H9 (cell line): ENCODE results near the gene TNNI3. TPM values are rescaled to one million over a fixed set of nuclear protein-coding genes. Genes with fewer than 3 reads are reported as not detected.

Experiments
- DNase-seq: peaks from one replicate; pipeline ENCODE4 v3.0.0-alpha.2; 2017
- H2AFZ ChIP-seq: one replicate; pipeline ENCODE4 v1.6.1; 2013; ENCODE audit warnings: mild to moderate bottlenecking, low read length, control low read depth, moderate library complexity
- H2AK5ac ChIP-seq: 2 replicates; pipeline ENCODE4 v1.6.1; 2013; ENCODE audit warnings: low read length, control low read depth, mixed read lengths; ENCODE audit not compliant: insufficient read length
- H2BK120ac ChIP-seq: one replicate; pipeline ENCODE4 v1.6.1; 2013; ENCODE audit warnings: low read depth, mild to moderate bottlenecking, low read length, control low read depth, inconsistent platforms; ENCODE audit not compliant: poor library complexity, severe bottlenecking
- H2BK12ac ChIP-seq: 2 replicates; pipeline ENCODE4 v1.6.1; 2013; ENCODE audit warnings: low read length, control low read depth, mixed read lengths, low read depth; ENCODE audit not compliant: insufficient read length
- H2BK15ac ChIP-seq: 2 replicates; pipeline ENCODE4 v1.6.1; 2013; ENCODE audit warnings: low read depth, low read length, control low read depth
- H2BK20ac ChIP-seq: one replicate; pipeline ENCODE4 v1.6.1; 2013; ENCODE audit warnings: low read depth, mild to moderate bottlenecking, low read length, control low read depth, inconsistent platforms; ENCODE audit not compliant: poor library complexity, severe bottlenecking
- H2BK5ac ChIP-seq: 2 replicates; pipeline ENCODE4 v1.6.1; 2013; ENCODE audit warnings: low read length, control low read depth, mixed read lengths; ENCODE audit not compliant: insufficient read length
- H3K14ac ChIP-seq: 2 replicates; pipeline ENCODE4 v1.6.1; 2013; ENCODE audit warnings: low read length, control low read depth; ENCODE audit not compliant: insufficient read depth
- H3K18ac ChIP-seq: 2 replicates; pipeline ENCODE4 v1.6.1; 2013; ENCODE audit warnings: low read depth, mild to moderate bottlenecking, mixed read lengths, low read length, control low read depth; ENCODE audit not compliant: insufficient read length
- H3K23ac ChIP-seq: 2 replicates; pipeline ENCODE4 v1.6.1; 2013; ENCODE audit warnings: low read length, control low read depth, mixed read lengths, low read depth; ENCODE audit not compliant: insufficient read length
- H3K23me2 ChIP-seq: 2 replicates; pipeline ENCODE4 v1.6.1; 2013; ENCODE audit warnings: low read depth, mild to moderate bottlenecking, mixed read lengths, low read length, control low read depth; ENCODE audit not compliant: insufficient read length, poor library complexity, severe bottlenecking
- H3K27ac ChIP-seq: 2 replicates; pipeline ENCODE4 v1.5.1; 2013; ENCODE audit warnings: low read length, control low read depth, mixed read lengths, low read depth; ENCODE audit not compliant: insufficient read length
- H3K27me3 ChIP-seq: 2 replicates; pipeline ENCODE4 v1.6.1; 2013; ENCODE audit warnings: low read length, control low read depth, inconsistent platforms; ENCODE audit not compliant: insufficient read depth
- H3K4ac ChIP-seq: 2 replicates; pipeline ENCODE4 v1.6.1; 2013; ENCODE audit warnings: low read depth, mild to moderate bottlenecking, control low read depth, inconsistent platforms, low read length, moderate library complexity
- H3K4me1 ChIP-seq: 2 replicates; pipeline ENCODE4 v1.6.1; 2013; ENCODE audit warnings: low read length, control low read depth, inconsistent platforms; ENCODE audit not compliant: insufficient read depth
- H3K4me2 ChIP-seq: 2 replicates; pipeline ENCODE4 v1.6.1; 2013; ENCODE audit warnings: low read length, control low read depth, mixed read lengths; ENCODE audit not compliant: insufficient read length, insufficient read depth
- H3K56ac ChIP-seq: 2 replicates; pipeline ENCODE4 v1.6.1; 2013; ENCODE audit warnings: low read depth, mild to moderate bottlenecking, mixed read lengths, low read length, control low read depth; ENCODE audit not compliant: insufficient read length
- H3K79me1 ChIP-seq: 2 replicates; pipeline ENCODE4 v1.6.1; 2013; ENCODE audit warnings: low read depth, mild to moderate bottlenecking, moderate library complexity, low read length, control low read depth, inconsistent platforms; ENCODE audit not compliant: insufficient read depth, poor library complexity, severe bottlenecking
- H3K79me2 ChIP-seq: 2 replicates; pipeline ENCODE4 v1.6.1; 2013; ENCODE audit warnings: low read length, control low read depth, inconsistent platforms; ENCODE audit not compliant: insufficient read depth
- H3K9ac ChIP-seq: 2 replicates; pipeline ENCODE4 v1.6.1; 2013; ENCODE audit warnings: low read length, control low read depth, mixed read lengths; ENCODE audit not compliant: insufficient read length; ENCODE audit errors: extremely low read depth
- H3K9me3 ChIP-seq: one replicate; pipeline ENCODE4 v1.6.1; 2013; ENCODE audit warnings: low read depth, low read length, inconsistent platforms; ENCODE audit not compliant: control insufficient read depth
- H3T11ph ChIP-seq: one replicate; pipeline ENCODE4 v1.6.1; 2013; ENCODE audit warnings: mild to moderate bottlenecking, low read length, control low read depth, inconsistent platforms
- H4K20me1 ChIP-seq: one replicate; pipeline ENCODE4 v1.6.1; 2013; ENCODE audit not compliant: control insufficient read depth, insufficient read length, insufficient read depth
- H4K5ac ChIP-seq: 2 replicates; pipeline ENCODE4 v1.6.1; 2013; ENCODE audit warnings: low read depth, mild to moderate bottlenecking, mixed read lengths, low read length, control low read depth; ENCODE audit not compliant: insufficient read length
- H4K8ac ChIP-seq: replicated peaks from 2 replicates; pipeline ENCODE4 v1.6.1; 2013; ENCODE audit warnings: low read length, control low read depth, mixed read lengths, low read depth; ENCODE audit not compliant: insufficient read length
- H4K91ac ChIP-seq: 2 replicates; pipeline ENCODE4 v1.6.1; 2013; ENCODE audit warnings: low read depth, mild to moderate bottlenecking, moderate library complexity, mixed read lengths, low read length, control low read depth; ENCODE audit not compliant: insufficient read length
- H3K27ac Mint-ChIP-seq, 3 experiments: 2 replicates in 2 of 3; 3 replicates in 1 of 3; pipeline ENCODE4 v1.8.0; 2020 to 2021; ENCODE audit warnings: mixed read lengths in 3 of 3, mild to moderate bottlenecking in 1 of 3, moderate library complexity in 1 of 3
- H3K27me3 Mint-ChIP-seq: 2 replicates; pipeline ENCODE4 v1.8.0; 2021; ENCODE audit warnings: low read depth, mild to moderate bottlenecking, moderate library complexity, mixed read lengths
- H3K36me3 Mint-ChIP-seq, 3 experiments: 2 replicates in 2 of 3; 3 replicates in 1 of 3; pipeline ENCODE4 v1.8.0; 2020 to 2021; ENCODE audit warnings: low read depth in 3 of 3, mixed read lengths in 3 of 3; ENCODE audit not compliant: insufficient read depth in 1 of 3
- H3K4me1 Mint-ChIP-seq, 2 experiments: 2 replicates each; pipeline ENCODE4 v1.8.0; 2020; ENCODE audit warnings: mixed read lengths in 2 of 2
- H3K4me3 Mint-ChIP-seq, 2 experiments: 2 replicates in 1 of 2; 3 replicates in 1 of 2; pipeline ENCODE4 v1.8.0; 2020 to 2021; ENCODE audit warnings: mild to moderate bottlenecking in 2 of 2, mixed read lengths in 2 of 2, moderate library complexity in 1 of 2
- H3K9me3 Mint-ChIP-seq, 2 experiments: 2 replicates in 1 of 2; 3 replicates in 1 of 2; pipeline ENCODE4 v1.8.0; 2020; ENCODE audit warnings: mild to moderate bottlenecking in 2 of 2, mixed read lengths in 2 of 2, moderate library complexity in 1 of 2
- CTCF ChIP-seq: fragments of 200-600 bp; sonication (generic); conservative IDR thresholded peaks from 3 replicates; pipeline ENCODE4 v1.8.0; 2021; ENCODE audit warnings: antibody characterized with exemption, mild to moderate bottlenecking
- WGBS: extraction: QIAGEN DNeasy Blood & Tissue Kit; methylation state at CpG from one replicate; pipeline ENCODE4 v1.1.7; 2013; ENCODE audit warnings: missing lambda C conversion rate, low lambda C conversion rate, mixed read lengths; ENCODE audit not compliant: insufficient read length; ENCODE audit errors: extremely low coverage; 5-methylcytosine and 5-hydroxymethylcytosine counted together
- total RNA-seq: library from RNA; stranded (reverse); gene quantifications from 2 replicates; pipeline ENCODE4 v1.2.1, GENCODE V29; 2021

TNNI3 gene
- total RNA-seq, 1 experiment from 2014 or later: 36.9 TPM

- no peak overlapping the region for H3T11ph ChIP-seq
- no peaks in the 10 kb centered on the region; the same call in 1 of the 2 replicates for H3K79me2 ChIP-seq
- no peak overlapping the region for H3K4ac ChIP-seq
- H3K9me3 Mint-ChIP-seq: peaks cover 2 to 5% of the 10 kb centered on the region in 2 experiments; a peak in 2 of 5 replicates
- H3K27ac Mint-ChIP-seq: no peak overlapping the region
- H4K91ac ChIP-seq: no peak overlapping the region
- H2AFZ ChIP-seq: no peak overlapping the region
- no peaks in the 10 kb centered on the region for H3K27me3 ChIP-seq
- H3K27ac ChIP-seq: no peak overlapping the region
- H3K79me1 ChIP-seq: no peaks in the 10 kb centered on the region
- H2BK5ac ChIP-seq: no peak overlapping the region
- no peaks in the 10 kb centered on the region for H3K9me3 ChIP-seq
- no peak overlapping the region for H3K23ac ChIP-seq
- no peak overlapping the region for H2AK5ac ChIP-seq
- no peak overlapping the region for H2BK20ac ChIP-seq
- no peak overlapping the region for H3K56ac ChIP-seq
- H3K4me1 ChIP-seq: no peaks in the 10 kb centered on the region
- no peak for TF ChIP-seq CTCF
- H3K4me1 Mint-ChIP-seq: peaks cover 0 to 1% of the 10 kb centered on the region in 2 experiments; a peak in 3 of 4 replicates
- H4K8ac ChIP-seq: no peak overlapping the region
- no peak overlapping the region for H2BK120ac ChIP-seq
- no peak overlapping the region for H2BK15ac ChIP-seq
- H3K14ac ChIP-seq: no peak overlapping the region
- H3K4me3 Mint-ChIP-seq: no peak overlapping the region
- no peaks in the 10 kb centered on the region for H4K20me1 ChIP-seq
- no peak overlapping the region for H2BK12ac ChIP-seq
- no peaks in the 10 kb centered on the region for H3K23me2 ChIP-seq
- H3K27me3 Mint-ChIP-seq: no peaks in the 10 kb centered on the region
- peaks cover 14 to 40% (median 34%) of the 10 kb centered on the region in 3 experiments for H3K36me3 Mint-ChIP-seq
- H3K18ac ChIP-seq: no peak overlapping the region
- no peak for DNase-seq
- WGBS: no CpG with 5 or more reads among the region's 2 CpGs
- H3K9ac ChIP-seq: no peak overlapping the region
- H3K4me2 ChIP-seq: no peak overlapping the region
- H4K5ac ChIP-seq: no peak overlapping the region
Measured at GRCh38 chr19:55105237-55105636, 52.3 kb downstream of the TNNI3 start.
